ENCODE measurements around the gene ETV2. TPM values are rescaled to one million over a fixed set of nuclear protein-coding genes. Genes with fewer than 3 reads are reported as not detected.

Gene ETV2
- total RNA-seq, 1 experiment from 2014 or later: 1.5 TPM

GRCh38 chr19:35622750-35623149 lies 18.8 kb upstream of the ETV2 start:
- TF ChIP-seq POLR2A (IDR thresholded peaks at IDR 0.05; ENCODE audit: borderline replicate concordance, extremely low read depth, insufficient read depth, insufficient read length) (no peak), EZH2phosphoT487 (IDR thresholded peaks at IDR 0.05; ENCODE audit: borderline replicate concordance) (no peak), EGR1 (IDR thresholded peaks at IDR 0.05; ENCODE audit: low read depth) (no peak), REST (IDR thresholded peaks at IDR 0.05; ENCODE audit: low read depth) (no peak), EZH2 (IDR thresholded peaks at IDR 0.05) (no peak), POLR2AphosphoS5 (IDR thresholded peaks at IDR 0.05; ENCODE audit: low read depth, low read length) (no peak), ZNF274 (IDR thresholded peaks at IDR 0.05; ENCODE audit: low read depth, low read length) (no peak), CEBPB (IDR thresholded peaks at IDR 0.05; ENCODE audit: low read depth) (no peak), JUND (IDR thresholded peaks at IDR 0.05) (no peak), TCF7L2 (IDR thresholded peaks at IDR 0.05; ENCODE audit: borderline replicate concordance, extremely low read depth, insufficient read depth, insufficient read length) (no peak)
- no peaks in the 10 kb centered on the region for H3K27me3 ChIP-seq (ENCODE audit: insufficient read depth, low read length)
- POLR2A ChIA-PET: no interaction called here
- H3K4me3 ChIP-seq (replicated peaks in 1 of 2; ENCODE audit: low read depth in 1 of 2, low read length in 2 of 2): no peak overlapping the region
- CTCF ChIA-PET: no interaction called here
- H3K27ac ChIP-seq (ENCODE audit: low read depth, low read length): no peak overlapping the region
- no peaks in the 10 kb centered on the region for H3K79me2 ChIP-seq (ENCODE audit: insufficient read depth, low read length)
- ATAC-seq (no peak), DNase-seq (ENCODE audit: low read depth, low spot score) (no peak)
- RAD21 ChIA-PET (ENCODE audit: low non-redundant PET in 1 of 2, low total read pairs in 2 of 2, uncharacterized antibody in 2 of 2, unreplicated experiment in 2 of 2): no interaction called here
- no peaks in the 10 kb centered on the region for H4K20me1 ChIP-seq (ENCODE audit: insufficient read depth)
- H3K4me1 ChIP-seq (ENCODE audit: control insufficient read depth in 1 of 2, insufficient read depth in 2 of 2, low read length in 2 of 2): peaks cover 2% of the 10 kb centered on the region in 2 experiments; a peak in 2 of 4 replicates
- no peaks in the 10 kb centered on the region for H3K9me2 ChIP-seq (ENCODE audit: insufficient read depth)
- H3K36me3 ChIP-seq (ENCODE audit: control insufficient read depth in 1 of 2, insufficient read depth in 2 of 2, low read length in 2 of 2): no peaks in the 10 kb centered on the region; a peak in 2 of 4 replicates
- no TSS peak for BruUV-seq (replicated peaks)
- intact Hi-C loops (cut with micrococcal nuclease): no loop called here
- no peak overlapping the region for H2AFZ ChIP-seq (ENCODE audit: low read depth, low read length, poor library complexity, severe bottlenecking)
- no peaks in the 10 kb centered on the region for H3K9me3 ChIP-seq (ENCODE audit: control insufficient read depth in 1 of 2, insufficient read depth in 1 of 2, low read depth in 1 of 2, low read length in 2 of 2)
- H3K4me2 ChIP-seq (ENCODE audit: low read length): no peak overlapping the region
- no peak overlapping the region for H3K9ac ChIP-seq (ENCODE audit: low read length)

Measured in HCT116 (cell line).